Activated CD4-positive, alpha-beta T cell treated with anti-CD3 and anti-CD28 coated beads, Interleukin-2, amount 50 U/mL, for 16 hours (primary cell): Measurements from ENCODE around the gene CNN3.

Source experiments
- DNase-seq: peaks from one replicate; pipeline ENCODE4 v3.0.0-alpha.2; 2020

Gene CNN3

DNA sequence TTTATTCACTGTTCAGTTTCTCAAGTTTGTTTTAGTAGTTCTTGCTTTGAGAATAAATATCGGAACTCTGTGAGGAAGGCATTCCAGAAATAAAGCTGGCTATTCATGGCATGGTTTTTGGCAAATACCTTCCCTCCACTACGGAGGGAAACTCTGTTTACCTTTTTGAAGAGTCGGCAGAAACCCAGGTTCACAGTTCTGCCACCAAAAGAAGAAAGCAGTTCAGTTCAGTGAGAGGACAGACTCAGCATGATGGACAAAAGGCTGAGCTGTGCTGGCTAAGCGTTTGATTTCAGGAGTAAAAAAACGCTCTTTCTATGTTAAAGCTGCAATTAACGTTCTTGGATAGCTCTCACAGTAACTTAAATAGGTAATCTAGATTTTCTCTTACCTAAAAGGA lies 42.4 kb downstream of the CNN3 start:
- DNase-seq = no peak

DNA sequence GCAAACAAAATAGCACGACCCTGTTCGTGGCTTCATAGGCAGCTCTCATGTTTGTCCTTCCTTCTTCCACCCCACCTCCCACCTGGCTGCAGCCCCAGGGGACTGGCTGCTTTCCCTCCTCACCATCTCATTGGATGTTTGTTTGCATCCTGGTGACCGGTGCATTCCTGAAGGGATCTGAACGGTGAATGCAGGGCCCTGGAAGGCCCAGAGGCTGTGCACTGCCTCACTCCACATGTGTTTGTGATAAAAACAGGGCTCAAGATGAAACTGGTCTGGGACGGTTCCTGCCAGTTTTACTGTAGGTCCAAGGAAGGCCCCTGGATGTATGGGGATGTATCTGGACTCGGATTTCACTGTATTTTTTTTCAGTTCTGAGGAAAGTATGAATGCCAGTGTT lies 42.8 kb downstream of the CNN3 start:
- DNase-seq = no peak

DNA sequence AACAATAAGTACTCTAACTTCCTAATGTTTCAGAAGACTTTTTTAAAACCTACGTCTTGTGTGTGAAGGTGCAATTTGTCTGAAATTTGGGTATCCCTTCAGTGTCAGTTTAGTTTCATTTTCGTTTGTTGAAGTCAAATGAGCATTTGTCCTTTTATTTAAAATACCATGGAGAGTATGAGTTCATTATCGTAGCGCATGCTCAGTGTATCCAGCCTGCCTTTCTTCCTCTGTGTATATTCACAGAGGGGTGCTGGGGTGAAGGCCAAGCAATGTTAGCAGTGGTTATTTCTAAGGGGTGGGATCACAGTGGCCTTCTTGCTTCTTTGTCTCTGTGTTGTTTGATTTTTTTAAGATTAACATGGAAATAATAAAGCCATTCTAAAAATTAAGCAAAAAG lies 43.2 kb downstream of the CNN3 start:
- no peak for DNase-seq

DNA sequence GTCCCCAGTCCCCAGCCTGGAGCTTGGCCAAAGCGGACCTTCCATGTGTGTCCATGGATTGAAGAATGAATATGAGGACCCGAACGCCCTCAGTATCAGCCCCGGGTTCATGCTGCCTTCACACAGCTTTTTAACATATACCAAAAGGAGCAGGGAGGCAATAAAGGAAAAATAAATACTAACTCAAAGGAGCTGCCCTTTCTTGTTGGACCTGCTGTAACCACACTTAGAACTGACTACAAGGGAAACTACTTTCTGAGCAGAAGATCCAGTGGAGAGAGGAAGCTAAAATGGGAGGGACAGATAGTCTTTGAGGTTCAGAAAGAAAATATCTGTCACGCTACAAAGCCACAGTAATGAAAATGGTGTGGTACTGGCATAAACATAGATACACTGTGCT lies 48.6 kb downstream of the CNN3 start:
- no peak for DNase-seq

DNA sequence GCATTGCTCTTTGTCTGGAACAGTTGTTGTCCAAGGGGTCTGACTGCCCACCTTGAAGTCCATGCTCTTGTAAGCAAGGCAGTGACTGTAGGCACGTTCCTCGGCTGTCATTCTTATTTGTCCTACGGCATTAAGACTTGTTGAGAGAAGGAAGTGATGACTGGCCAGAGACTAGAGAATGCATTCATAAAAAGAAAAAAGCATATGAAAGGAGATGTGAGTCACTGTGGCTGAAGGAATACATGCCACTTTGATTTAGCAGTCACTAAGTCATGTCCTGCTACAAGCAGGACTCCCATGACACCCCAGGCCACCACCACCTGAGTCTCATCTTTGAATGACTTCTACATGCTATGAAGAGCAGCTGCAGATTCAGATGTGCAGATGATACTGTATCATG lies 50.5 kb downstream of the CNN3 start:
- no peak for DNase-seq

DNA sequence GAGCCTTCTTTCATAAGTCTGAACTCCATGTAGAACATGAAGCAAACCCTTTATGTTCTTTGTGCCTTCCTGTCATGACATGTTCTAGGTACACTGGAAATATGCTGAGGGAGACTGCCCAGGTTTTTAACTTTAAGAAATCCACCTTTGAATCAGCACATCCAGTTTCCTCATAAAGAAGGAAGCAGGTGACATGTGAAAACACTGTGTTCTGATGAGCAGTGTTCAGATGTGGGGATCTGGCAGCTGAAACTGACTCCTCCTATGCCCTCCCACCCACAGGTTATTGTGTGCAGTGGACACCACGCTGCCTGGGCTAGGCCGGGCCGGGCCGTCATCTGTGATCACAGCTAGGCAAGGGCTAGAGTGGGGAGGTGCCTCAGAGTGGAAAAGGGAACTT lies 51.1 kb downstream of the CNN3 start:
- DNase-seq = no peak

DNA sequence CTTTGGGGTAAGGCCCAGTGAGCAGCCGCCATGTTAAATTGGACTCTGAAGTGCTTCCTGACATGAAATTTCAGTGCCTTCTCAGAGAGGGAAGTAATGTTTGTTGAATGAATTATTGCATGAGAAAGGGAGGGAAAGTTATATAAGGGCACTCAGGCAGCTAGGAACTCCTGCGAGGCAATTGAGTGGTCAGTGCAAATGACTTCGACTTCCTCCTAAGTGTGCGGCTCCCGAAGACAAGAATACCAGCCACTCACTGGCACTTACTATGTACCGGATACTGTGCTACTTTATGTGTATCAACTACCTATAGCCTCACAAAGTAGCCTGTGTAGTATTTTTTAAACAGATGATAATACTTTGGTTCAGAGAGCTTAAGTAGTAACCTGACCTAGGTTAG lies 52.5 kb downstream of the CNN3 start:
- no peak for DNase-seq

DNA sequence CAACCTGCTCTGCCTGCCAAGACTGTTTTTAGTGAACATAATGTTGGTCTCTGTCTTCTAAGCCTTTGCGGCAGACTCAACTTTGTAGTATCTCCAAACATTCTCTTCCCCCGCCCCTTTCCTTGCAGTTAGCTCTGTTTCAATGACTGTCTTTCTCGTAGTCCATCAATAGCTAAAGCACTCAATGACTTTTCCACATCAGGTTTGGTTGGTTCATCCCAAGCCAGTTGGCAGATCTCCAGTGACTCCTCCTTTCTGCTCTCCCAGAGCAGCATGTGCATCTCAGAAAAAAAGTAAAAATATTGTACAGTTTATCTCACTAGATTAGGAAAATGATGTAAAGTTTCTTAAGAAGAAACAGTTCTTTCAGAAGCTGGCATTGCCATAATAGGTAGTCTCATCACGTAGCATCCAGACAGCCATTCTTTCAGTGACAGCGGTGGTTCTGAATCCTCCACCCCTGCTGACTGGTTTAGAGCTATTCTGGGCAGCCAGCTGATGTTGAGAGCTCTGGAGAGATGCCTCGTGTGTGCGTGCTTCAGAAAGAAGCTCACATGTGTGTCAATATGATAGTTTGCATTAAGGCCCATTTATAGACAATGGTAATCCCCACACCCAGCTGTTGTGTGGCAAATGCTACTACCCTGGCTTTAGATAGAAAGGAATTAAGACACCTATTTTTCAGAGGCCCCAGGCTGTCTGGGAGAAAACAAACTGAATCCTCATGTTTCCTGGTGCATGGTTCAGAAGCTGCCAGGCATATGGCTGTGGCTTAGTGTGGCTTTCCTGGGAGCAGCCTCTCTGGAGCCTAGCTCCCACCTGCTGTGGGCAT lies 53.2 kb downstream of the CNN3 start:
- DNase-seq = no peak

DNA sequence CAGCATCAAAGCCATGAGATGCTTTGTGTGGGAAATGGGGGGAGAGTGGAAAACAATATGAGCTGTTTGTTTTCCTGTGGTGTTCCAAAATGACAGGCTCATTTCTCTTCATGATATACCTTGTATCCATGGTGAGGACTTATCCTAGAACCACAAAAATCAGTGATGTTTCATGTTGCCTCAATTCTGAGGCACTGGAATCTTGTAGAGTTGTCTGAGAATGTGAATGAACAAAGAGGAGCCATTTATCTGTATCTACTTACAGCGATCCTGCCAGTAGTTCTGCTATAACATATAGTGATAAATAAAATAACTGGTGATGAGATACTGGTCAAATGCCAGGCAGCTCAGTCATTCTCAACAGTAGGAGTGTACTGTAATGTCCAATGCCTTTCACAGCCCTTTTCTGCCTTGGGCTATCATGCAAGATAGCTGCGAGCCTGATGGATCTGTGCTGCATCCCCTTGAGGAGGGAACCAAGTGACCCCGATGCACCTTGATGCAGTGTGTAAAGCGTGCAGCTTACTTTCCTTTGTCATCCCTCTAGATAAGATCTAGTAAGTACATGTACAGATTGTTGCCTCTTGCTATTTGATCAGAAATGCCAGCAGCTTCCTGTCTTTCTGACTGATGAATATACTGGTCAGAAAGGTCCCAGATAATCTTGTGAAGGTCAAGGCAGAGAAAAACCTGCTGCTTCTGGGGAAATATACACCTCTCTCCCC lies 54.0 kb downstream of the CNN3 start:
- DNase-seq = no peak

DNA sequence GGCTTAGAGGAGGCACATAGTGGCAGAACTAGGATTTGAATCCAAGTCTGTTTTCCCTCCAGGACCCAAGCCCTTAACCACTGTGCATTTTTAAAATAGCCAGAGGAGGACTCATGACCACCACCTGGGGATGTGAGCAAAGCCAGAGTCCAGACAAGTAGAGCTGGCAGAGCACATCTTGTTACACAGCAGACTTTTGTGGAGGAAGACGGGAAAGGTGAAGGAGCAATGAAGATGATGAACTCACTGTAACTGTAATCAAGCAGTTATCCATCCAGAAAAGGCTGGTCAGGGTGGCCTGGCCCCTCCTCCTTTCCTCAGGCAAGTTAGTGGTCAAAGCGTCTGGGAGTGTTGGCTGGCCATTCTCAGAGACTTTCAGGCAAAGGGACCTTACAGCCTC lies 55.9 kb downstream of the CNN3 start:
- DNase-seq = no peak

DNA sequence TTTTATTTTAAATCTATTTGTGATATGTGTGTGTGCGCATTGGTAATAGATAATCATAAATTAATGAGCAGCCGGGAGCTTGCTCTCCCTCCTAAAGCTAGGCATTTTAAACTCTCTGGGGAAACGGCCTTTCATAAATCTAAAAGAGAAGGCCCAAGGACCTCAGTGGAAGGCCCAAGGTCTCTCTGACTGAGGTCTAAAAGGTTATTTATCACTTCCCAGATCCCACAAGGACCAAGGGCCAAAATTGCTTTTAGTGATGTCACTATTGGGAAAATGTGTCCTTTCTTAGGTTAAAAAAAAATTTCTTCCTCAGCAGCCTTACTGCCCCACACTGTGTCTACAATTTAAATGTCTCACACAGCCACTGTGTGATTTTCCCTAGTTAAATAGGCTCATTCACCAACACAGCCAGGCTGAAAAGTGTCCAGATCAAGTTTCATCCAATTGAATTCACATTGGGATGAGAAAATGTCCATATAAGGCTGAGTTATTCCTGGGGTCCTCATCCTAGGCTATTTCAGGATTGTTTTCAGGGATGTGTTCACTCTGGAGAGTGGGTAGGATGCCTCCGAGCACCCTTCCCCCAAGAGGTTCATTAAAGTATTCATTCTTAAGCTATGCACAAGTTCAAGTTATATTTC lies 60.6 kb downstream of the CNN3 start:
- no peak for DNase-seq

DNA sequence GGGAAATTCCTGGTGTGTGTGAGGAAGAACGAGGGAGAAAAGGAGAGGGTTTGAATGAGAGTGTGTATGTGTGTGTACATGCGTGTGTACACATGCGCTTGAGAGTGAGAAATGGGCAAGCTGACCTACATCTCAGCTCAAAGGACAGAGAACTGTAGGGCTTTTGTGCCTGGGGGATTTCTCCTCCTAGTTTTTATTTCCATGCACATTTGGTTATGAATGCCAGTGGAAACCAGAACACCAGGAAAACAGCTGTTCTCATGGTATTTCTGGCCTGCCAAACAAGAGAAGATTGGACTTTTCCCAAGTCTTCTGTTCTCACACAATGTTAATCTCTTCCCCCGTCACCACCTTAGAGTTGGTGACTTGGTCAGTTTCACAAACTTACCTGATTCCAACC lies 61.5 kb downstream of the CNN3 start:
- DNase-seq = no peak

DNA sequence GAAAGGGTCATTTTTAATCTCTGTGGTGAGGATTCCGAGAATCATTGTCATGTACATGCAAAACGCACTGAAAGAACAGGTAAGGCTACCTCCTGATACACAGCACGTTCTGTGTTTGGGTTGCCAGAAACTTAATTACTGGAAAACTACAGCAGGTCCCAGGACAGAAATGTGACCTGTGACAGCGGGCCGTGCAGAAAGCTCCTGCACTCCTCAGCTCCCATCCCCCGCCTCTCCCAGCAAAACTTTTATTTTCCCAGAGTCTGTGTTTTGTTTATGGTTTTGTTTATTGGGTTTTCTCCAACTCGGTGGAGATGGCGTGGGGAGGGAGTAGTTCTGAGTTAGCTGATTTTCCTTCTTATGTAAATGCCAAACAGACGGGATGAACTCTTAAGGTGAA lies 62.1 kb downstream of the CNN3 start:
- no peak for DNase-seq

DNA sequence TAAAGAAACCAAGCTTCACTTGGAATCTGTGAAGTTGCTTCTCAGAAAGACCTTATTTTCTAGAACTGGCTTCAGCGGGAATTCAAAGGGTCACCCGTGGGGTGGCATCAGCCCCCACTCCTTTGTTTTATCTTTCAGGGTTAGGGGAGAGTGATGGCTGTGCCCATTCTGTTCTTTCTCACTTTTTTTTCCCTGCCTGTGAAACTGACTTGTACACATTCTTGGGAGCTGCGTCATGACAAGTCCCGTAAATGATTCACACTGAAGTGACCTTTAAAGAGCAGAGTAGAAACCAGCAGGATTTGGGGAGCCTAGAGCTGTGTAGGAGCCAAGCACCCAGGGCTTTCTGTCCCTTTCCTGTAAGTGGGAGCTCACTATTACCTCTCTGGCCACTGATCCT lies 63.0 kb downstream of the CNN3 start:
- DNase-seq = no peak

DNA sequence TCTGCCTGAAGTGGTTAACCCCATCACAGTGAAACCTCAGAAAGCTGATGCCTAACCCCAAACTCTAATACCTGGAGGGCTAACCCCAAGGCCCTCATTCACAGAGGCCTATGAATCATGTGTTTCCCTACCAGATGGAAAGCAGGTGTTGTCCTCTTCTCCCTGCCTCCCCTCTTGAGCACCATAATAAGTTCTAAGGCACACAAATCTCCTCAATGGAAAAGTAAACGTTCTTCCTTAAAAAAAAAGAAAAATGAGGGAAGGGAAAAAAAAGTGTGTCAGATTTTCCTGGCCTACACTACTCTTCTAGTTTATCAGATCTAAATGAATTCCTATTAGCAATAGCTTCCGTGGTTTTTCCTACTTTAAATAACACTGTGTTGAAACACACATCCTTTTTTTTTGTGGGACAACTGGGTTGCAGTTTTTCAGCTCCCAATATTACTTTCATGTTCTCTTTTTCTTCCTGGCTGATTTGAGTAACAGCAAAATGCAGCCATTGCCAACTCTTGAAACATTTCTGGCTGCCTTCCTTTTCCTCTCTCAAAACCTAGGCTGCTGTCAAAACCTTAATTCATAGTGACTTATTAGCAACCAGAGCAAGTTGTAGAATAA lies 63.5 kb downstream of the CNN3 start:
- DNase-seq = no peak

DNA sequence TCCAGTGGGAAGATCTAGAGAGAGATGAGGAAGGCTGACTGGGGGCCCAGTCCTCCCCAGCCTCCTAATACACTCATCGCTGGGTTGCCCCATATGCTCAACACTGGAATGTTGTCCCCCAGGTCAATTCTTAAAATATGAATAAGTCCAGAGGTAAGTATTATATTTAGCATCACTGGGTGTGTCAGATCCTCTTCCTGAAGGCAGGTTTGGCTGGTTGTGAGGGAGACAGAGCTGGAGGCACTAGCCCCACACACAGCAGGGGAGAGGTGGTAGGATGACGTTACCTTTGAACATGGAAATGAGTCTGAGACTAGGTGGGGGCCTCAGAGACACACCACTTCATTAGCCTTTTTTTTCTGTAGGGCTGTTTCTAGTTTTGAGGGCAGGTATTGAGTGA lies 64.2 kb downstream of the CNN3 start:
- DNase-seq = no peak

DNA sequence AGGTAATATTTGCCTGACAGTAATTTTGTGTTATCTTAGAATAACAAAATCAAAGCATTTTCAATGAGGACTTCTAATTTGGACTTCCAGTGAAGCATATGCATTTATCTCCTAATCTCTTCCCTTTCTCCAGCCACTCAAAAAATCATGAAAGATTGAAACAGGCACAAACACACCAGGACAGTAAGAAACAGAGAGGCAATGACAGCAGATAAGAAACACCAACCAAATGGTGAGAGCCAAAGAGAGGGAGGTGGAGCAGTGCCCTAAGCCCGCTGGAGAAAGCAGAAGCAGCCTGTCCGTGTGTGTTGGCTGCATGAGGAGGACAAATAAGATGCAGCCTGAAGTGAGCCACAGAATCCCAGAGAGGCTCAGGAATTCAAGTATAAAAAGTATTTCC lies 67.7 kb downstream of the CNN3 start:
- DNase-seq = no peak

DNA sequence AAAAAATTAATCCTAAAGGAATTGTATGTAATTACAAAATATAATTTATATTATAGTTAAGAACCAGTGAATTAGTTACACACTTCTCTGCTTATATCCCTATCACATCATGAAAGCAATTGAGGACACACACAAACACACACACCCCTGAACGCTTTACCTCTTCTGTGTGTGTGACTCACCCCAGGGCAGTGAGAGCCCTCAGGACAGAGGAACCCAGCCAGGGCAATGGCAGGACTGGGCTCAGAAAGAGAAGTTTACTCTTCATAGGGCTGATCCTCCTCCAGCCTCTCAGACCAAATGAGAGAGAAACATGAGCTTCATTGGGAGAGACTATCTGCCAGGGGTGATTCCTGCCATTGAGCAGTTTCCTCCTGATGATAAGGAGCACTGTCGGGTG lies 68.6 kb downstream of the CNN3 start:
- DNase-seq = no peak

DNA sequence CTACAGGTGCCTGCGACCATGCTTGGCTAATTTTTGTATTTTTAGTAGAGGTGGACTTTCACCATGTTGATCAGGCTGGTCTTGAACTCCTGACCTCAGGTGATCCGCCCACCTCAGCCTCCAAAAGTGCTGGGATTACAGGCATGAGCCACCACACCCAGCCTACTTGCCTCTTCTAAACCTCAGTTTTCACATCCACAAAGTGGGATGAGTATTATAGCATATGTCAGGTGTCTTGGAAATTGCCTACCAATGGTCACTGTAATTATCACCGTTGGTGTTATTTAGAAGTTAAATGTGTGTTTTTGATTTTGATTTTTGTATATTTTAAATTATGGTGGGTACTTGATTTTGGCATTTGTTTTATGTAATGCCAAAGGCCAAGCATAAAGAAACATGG lies 70.0 kb downstream of the CNN3 start:
- DNase-seq = no peak

DNA sequence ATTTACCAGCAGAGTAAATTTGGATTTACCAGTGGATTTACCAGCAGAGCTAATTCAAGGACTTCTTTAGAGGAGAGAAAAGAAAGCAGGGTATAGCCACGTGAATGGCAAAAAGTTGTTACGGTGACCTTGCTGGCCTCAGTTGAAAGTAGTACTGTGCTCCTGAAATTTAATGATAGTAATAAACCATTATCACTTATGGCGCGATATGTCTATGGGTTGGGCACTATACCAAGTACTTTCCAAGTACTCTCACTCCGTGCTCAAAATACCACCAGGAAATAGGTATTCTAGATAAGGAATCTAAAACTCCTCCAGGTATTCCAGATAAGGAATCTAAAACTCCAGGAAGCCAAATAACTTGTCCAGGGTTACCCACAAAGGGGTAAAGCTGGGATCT lies 70.9 kb downstream of the CNN3 start:
- no peak for DNase-seq

DNA sequence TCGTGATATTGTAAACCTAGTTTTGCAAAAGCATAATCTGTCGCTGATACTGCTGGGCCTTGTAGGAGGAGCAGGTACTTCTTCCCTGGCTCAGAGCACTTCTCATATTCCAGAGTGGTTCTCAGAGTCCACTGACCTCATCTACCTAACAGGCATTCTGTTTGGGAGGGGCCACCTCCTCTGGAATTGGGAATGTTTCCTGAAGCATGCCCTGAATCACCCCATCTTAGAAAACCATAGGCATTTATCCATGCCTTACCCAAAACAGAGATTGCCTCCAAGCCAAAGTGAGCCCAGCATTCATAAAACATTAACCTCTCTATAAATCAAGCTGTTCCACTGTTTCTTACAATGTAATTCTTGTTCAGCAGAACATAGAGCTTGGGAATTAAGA lies 71.6 kb downstream of the CNN3 start:
- no peak for DNase-seq

DNA sequence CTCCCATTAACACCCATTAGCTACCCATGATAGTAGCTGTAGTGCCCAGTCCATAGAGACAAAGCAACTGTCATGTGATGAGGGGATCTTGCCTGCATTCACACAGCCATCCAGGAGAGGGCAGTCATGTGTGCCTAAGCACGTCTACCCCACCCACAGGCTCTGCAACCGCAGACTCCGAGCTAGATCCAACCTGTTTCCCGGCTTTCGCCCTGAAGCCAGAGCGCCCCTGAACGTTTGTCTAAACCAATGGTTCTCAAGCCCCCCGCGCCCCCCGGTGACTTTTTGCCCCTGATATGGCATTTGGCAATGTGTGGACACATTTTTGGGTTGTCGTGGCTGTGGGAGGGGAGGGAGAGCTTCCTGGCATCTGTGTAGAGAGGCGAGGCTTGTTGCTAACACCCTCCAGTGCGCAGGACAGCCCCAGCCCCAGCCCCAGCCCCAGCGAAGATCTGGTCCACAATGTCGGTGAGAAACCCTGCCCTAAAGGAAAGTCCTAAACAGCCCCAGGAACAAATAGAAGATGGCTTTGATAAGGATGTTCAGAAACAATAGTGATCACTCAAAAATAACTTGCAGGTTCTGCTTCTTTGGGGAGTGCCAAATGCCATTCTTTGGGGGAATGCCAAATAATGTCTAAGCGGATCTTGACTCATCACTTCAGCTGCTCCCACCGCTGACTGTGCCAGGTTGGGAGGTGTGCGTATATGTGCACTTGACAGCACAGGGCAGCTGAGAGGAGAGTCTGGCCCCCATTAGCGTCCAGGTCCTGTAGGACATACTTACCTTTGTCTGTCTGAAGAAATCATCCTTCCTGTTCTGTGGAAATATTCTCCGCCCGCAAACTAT lies 72.2 kb downstream of the CNN3 start:
- peak; percentile 81 for DNase-seq

DNA sequence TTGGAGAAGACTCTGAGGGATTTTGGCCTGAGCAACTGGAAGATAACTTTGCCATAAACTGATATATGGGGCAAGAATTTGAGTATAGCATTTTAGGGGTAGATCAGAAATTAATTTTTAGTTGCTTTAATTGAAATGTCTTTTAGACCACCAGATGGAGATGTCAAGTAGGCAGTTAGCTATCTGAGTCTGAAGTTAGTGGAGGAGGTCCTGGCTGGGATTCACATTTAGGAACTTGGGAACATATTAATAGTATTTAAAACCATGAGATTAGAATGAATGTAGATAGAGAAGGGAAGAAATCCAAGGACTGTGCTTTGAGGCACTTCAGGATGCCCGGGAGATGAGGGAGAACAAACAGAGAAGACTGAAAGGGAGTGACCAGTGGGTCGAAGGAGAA lies 74.1 kb downstream of the CNN3 start:
- DNase-seq = no peak
